ENCODE data around the gene RBMS1. TPM values are rescaled to one million over a fixed set of nuclear protein-coding genes. Genes with fewer than 3 reads are reported as not detected.

RBMS1 gene
- 100 to 1,000 TPM in 1 of 2 donors, 10 to 100 TPM in 1; 93.4 to 215 TPM for total RNA-seq
- 10 to 100 TPM; 49.5 to 59.2 TPM for polyA plus RNA-seq
- long read RNA-seq, donor 1, full-length matches to known transcripts = 12 of 28 reads
- long read RNA-seq, donor 1, partial matches to known transcripts = 16 of 28 reads
- long read RNA-seq, donor 1, other reads (novel, unspliced or antisense) = 0 of 28 reads
- long read RNA-seq, donor 2, full-length matches to known transcripts = 5 of 15 reads
- long read RNA-seq, donor 2, partial matches to known transcripts = 10 of 15 reads
- long read RNA-seq, donor 2, other reads (novel, unspliced or antisense) = 0 of 15 reads
- long read RNA-seq, donor 3, full-length matches to known transcripts = 6 of 17 reads
- long read RNA-seq, donor 3, partial matches to known transcripts = 11 of 17 reads
- long read RNA-seq, donor 3, other reads (novel, unspliced or antisense) = 0 of 17 reads
- long read RNA-seq, donor 4, full-length matches to known transcripts = 8 of 15 reads
- long read RNA-seq, donor 4, partial matches to known transcripts = 7 of 15 reads
- long read RNA-seq, donor 4, other reads (novel, unspliced or antisense) = 0 of 15 reads
- long read RNA-seq, donor 5, full-length matches to known transcripts = 8 of 15 reads
- long read RNA-seq, donor 5, partial matches to known transcripts = 7 of 15 reads
- long read RNA-seq, donor 5, other reads (novel, unspliced or antisense) = 0 of 15 reads

GRCh38 chr2:160493227-160494028 lies at the start of gene RBMS1:
Gene RBMS1, minus strand, starts transcription at chr2:160493807. Its CDS starts 444 bp downstream, at chr2:160493363.
- H3K9ac ChIP-seq (ENCODE audit: insufficient read depth in 1 of 2, low read length in 2 of 2) = peak within 1 kb of the TSS; percentile 43 to 91
- no peaks in the 10 kb centered on the region for H3K36me3 ChIP-seq (ENCODE audit: control insufficient read depth in 4 of 4, insufficient read depth in 4 of 4, low read length in 4 of 4)
- TF ChIP-seq CTCF (IDR thresholded peaks at IDR 0.05; ENCODE audit: control extremely low read depth, extremely low read depth) = no peak
- ATAC-seq (ENCODE audit: insufficient read depth, low FRiP score) (peak; percentile 56), DNase-seq (peak; percentile 85 to 90 (median 87))
- H3K27ac ChIP-seq (ENCODE audit: low read depth in 1 of 2, low read length in 1 of 2) = peak within 1 kb of the TSS; percentile 96 to 99
- no peaks in the 10 kb centered on the region for H3K9me3 ChIP-seq (ENCODE audit: control insufficient read depth in 4 of 4, insufficient read depth in 3 of 4, low read length in 3 of 4)
- peaks cover 0 to 38% (median 6%) of the 10 kb centered on the region in 5 donors for H3K4me1 ChIP-seq (ENCODE audit: control insufficient read depth in 5 of 5, insufficient read depth in 5 of 5, low read length in 5 of 5)
- H3K4me3 ChIP-seq = peak within 1 kb of the TSS; percentile 85
- H3K27me3 ChIP-seq (ENCODE audit: control insufficient read depth in 3 of 3, insufficient read depth in 3 of 3, low read length in 2 of 3) = no peaks in the 10 kb centered on the region
- 0 to 1% methylated on average over 42 to 66 of the region's 66 CpGs for WGBS, 2 donors

GRCh38 chr2:160541745-160542144 lies 48.1 kb upstream of the RBMS1 start:
- no peak for ATAC-seq (ENCODE audit: insufficient read depth, low FRiP score)
- Histone ChIP-seq H3K27ac (ENCODE audit: low read depth in 1 of 2, low read length in 1 of 2) (no peak overlapping the region), H3K27me3 (ENCODE audit: control insufficient read depth in 3 of 3, insufficient read depth in 3 of 3, low read length in 2 of 3) (no peaks in the 10 kb centered on the region), H3K4me3 (no peak overlapping the region), H3K36me3 (ENCODE audit: control insufficient read depth in 4 of 4, insufficient read depth in 4 of 4, low read length in 4 of 4) (no peaks in the 10 kb centered on the region), H3K4me1 (ENCODE audit: control insufficient read depth in 5 of 5, insufficient read depth in 5 of 5, low read length in 5 of 5) (peaks cover 0 to 3% (median 0%) of the 10 kb centered on the region in 5 donors), H3K9ac (ENCODE audit: insufficient read depth in 1 of 2, low read length in 2 of 2) (no peak overlapping the region), H3K9me3 (ENCODE audit: control insufficient read depth in 4 of 4, insufficient read depth in 3 of 4, low read length in 3 of 4) (no peaks in the 10 kb centered on the region)
- DNase-seq = no peak
- 93% methylated on average over 3 of the region's 3 CpGs for WGBS, 2 donors
- no peak for TF ChIP-seq CTCF (IDR thresholded peaks at IDR 0.05; ENCODE audit: control extremely low read depth, extremely low read depth)

GRCh38 chr2:160538559-160539355 lies 45.1 kb upstream of the RBMS1 start:
- no peaks in the 10 kb centered on the region for H3K36me3 ChIP-seq (ENCODE audit: control insufficient read depth in 4 of 4, insufficient read depth in 4 of 4, low read length in 4 of 4)
- ATAC-seq (ENCODE audit: insufficient read depth, low FRiP score) (no peak), DNase-seq (peak in 1 of 3 donors; percentile 24)
- H3K27ac ChIP-seq (ENCODE audit: low read depth in 1 of 2, low read length in 1 of 2) = peak overlapping the region in 1 of 2 donors; percentile 45
- WGBS, 2 donors = 76 to 87% methylated on average over 5 of the region's 5 CpGs
- H3K9me3 ChIP-seq (ENCODE audit: control insufficient read depth in 4 of 4, insufficient read depth in 3 of 4, low read length in 3 of 4) = no peaks in the 10 kb centered on the region
- H3K9ac ChIP-seq (ENCODE audit: insufficient read depth in 1 of 2, low read length in 2 of 2) = no peak overlapping the region
- H3K4me1 ChIP-seq (ENCODE audit: control insufficient read depth in 5 of 5, insufficient read depth in 5 of 5, low read length in 5 of 5) = peaks cover 0 to 7% (median 0%) of the 10 kb centered on the region in 5 donors
- no peaks in the 10 kb centered on the region for H3K27me3 ChIP-seq (ENCODE audit: control insufficient read depth in 3 of 3, insufficient read depth in 3 of 3, low read length in 2 of 3)
- no peak for TF ChIP-seq CTCF (IDR thresholded peaks at IDR 0.05; ENCODE audit: control extremely low read depth, extremely low read depth)
- no peak overlapping the region for H3K4me3 ChIP-seq

Data from lung (tissue), 16 donors.